Left kidney (tissue), 2 donors: Measurements from ENCODE around the gene SLC6A3. TPM values are rescaled to one million over a fixed set of nuclear protein-coding genes. Genes with fewer than 3 reads are reported as not detected.

Source experiments
- DNase-seq: peaks from one replicate; pipeline ENCODE4 v3.0.0-alpha.2; 2013
- polyA plus RNA-seq: library from polyadenylated mRNA; unstranded; fragments of 120-200 nt; gene quantifications from one replicate; pipeline ENCODE4 v1.2.1, GENCODE V29; 2013; ENCODE audit not compliant: insufficient read length

Gene SLC6A3
- polyA plus RNA-seq, 1 donor: 0.60 TPM

DNA sequence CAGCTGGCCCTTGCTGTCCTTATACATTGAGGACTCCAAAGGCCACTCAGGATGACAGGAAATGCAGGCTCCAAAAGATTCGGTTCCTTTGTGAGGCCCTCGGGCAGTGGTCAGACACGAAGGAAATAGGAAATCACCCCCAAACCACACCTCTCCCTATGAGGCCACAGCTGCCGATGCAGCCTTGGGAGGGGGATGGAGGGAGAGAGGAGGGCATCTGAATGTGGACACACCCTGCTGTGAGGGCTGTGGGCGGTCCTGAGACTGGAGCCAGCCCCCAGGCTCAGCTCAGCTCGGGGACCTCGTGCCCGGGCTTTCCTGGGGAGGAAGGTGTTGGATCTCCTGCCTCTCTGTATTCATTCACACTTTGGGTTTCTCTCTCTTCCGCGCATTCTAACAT, 97.7 kb downstream of the SLC6A3 start:
- DNase-seq: no peak

DNA sequence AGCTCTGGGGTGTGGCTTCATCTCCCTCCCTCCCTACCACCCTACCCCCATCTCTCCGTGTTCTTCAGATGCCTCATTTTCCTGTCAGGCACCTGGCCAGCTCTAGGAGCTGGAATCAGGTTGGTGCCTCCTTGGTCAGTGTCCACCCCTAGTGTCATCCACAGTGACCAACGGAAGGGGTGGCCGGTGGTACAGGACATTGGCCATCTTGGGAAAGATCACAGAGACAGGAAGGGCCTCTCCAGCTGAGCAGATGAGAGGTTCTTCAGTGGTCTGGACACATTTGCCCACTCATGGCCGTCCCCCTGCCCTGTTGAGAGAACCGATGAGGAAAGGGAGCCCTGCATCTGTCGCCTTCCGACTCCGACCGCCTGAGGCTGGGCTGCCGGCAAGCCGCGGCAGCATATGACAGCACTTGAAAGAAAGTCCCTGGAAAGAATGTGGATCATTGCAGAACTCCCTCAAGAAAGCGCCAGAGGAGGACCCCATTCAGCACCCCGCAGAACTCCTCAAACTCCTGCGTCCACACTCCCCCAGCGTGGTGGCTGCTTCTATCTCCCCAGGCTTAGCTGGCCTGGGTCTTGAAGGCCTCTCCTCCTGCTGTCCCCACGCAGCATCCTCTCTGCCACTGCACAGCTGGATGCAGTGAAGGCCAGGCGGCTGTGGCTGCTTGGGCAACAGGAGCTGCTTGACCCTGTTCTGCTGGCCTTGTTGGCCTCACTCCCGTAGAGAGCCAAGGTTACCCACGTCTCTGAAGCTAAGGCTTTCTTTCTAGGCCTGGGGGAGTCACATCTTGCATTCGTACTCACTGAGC, 98.4 kb downstream of the SLC6A3 start:
- no peak for DNase-seq

DNA sequence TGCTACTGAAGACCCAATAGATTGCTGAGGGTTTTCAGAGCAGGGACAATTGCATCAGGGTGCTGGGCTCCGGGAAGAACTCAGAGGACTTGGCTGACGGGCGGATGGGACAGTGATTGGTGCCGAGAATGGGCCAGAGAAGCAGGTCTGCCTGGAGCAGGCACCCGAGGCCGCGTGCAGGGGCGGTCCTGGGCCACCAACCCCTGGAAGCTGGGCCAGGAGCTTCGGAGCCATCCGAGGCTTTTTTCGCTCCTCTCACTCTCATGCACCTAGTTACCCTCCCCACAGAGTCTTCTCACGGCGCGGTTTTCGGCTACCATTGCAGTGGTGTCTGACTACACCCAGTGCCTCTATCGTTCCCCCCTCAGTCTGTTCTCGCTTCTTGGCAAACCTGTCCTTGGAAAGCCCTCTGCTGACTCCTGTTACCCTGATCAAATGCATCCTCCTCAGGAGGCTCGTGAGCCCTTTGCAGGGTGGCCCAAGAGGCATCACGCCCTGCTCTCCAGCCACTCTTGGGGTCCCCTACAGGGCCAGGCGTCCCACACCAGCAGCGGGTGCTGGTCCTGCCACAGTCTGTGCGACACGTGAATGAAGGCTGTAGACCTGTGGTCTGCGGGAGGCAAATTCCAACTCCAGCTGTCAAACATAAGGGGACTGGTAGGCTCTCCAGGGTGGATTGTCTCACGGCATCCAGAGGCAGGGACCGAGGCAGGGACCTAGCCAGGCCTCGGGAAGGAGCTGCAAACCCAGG, 99.2 kb downstream of the SLC6A3 start:
- DNase-seq: no peak

DNA sequence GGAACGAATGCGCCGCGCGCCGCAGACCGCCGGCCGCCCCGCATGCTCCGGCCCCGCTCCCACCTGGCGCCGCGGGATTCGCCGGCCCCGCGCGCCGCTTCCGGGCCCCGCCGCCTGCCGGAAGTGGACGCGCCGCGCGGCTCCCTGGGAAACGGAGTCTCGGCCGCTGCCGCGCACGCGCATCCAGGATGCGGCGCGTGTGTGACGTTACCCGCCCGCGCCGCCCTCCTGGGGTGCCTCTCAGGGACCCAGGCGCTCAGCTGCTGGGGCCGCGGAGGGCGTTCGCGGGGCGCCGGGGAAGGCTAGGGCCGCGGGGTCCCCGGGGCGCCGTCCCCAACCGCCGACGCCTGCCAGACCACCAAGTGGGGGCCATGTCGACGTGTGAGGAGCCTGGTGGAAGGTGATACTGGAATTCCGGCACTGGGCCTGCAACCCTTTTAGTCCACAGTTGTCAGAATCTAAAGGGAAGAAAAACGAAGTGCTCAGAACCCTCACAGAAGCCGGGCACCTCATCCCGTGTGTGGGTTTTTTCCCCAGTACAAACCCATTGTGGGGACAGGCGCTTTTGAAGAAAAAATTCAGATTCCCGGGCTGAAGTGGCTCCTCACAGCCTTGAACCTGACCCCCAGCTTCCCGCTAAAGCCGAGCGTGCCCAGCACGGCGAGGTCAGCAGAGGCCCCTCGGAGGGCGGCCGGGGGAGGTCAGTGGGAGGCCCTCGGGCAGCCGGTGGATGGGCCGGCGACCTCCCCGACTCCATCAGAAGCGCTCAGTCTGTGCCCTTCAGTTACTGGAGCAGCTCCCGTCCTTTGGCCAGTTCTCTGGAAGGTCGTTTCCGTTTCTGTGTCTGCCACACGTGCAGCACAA, 100.0 kb downstream of the SLC6A3 start, which contains the start of gene CLPTM1L:
TSS of gene CLPTM1L (minus strand) at position 125 of the 864 bp plus-strand sequence. CDS start 258 bp downstream, outside the sequence.
- peak; percentile 84 for DNase-seq

- no peak for DNase-seq
These were observed 101.0 kb downstream of the SLC6A3 start for GRCh38 chr5:1343931-1344901.

DNA sequence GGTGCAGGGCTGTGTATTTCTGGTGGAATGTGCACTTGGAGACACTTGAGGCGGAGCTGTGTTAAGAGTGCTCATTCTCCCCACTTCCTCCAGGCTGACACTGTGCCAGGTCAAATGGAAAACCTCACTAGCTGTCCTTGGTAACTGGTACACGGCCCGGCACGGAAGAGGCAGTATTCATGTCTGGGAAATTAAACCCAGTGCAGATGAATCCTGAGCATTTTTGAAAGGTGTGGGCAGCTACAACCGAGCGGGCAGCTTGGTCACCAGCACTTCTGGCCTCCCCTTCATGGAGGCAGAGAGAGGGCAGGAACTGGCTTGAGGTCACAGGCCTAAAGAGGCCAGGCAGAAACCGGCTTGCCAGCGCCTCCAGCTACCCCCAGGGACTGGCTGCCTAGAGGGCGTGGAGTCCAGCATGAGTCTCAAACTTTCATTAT, 101.9 kb downstream of the SLC6A3 start:
- DNase-seq: no peak

Other genes starting within 250 kb of the SLC6A3 start
- 67.4 TPM for gene SLC6A19, start 243.8 kb downstream of the SLC6A3 start, polyA plus RNA-seq
- gene SLC6A18, start 220.1 kb downstream of the SLC6A3 start, polyA plus RNA-seq: 0.53 TPM
- gene TERT, start 150.4 kb downstream of the SLC6A3 start, polyA plus RNA-seq: 0.33 TPM
- 140 TPM for gene CLPTM1L, start 100.3 kb downstream of the SLC6A3 start, polyA plus RNA-seq
- gene LPCAT1, start 78.5 kb upstream of the SLC6A3 start, polyA plus RNA-seq: 46.0 TPM